ENCODE data around the gene ATP2B1.

Gene ATP2B1

GRCh38 chr12:89676930-89677329, 31.7 kb downstream of the ATP2B1 start:
- no peak for DNase-seq (ENCODE audit: low read depth)
- H3K4me3 ChIP-seq (ENCODE audit: control insufficient read depth, low read depth, low read length): no peak overlapping the region
- TF ChIP-seq CTCF (IDR thresholded peaks at IDR 0.05; ENCODE audit: control insufficient read depth, insufficient read depth, low read depth, low read length, missing control alignments): no peak

DNA sequence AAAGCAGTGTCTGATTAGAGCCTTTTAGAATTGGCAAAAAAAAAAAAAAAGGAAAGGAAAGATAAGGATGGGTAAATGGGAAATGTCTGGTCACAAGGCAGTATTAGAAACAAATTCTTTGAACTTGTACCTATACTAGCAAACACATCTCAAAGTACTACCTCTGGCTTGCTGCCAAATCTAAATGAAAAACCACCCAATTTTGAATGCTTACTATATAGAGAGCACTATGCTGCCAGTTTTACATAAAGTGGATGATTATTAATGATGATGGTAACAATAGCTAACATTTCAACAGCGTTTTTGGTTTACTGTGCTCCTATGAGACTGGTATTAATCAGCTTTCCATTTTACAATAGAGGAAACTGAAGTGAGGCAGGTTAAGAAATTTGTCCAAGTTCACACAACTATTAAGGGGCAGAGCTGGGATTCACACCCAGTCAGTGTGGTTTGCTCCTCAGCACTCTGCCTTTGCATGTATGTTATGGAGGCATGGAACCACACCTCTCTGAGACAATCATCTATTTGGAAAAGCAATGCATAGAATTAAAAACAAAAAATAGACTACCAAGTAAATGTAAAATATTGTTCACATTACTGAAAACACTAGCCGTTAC, 34.2 kb downstream of the ATP2B1 start:
- TF ChIP-seq CTCF (IDR thresholded peaks at IDR 0.05; ENCODE audit: control insufficient read depth, insufficient read depth, low read depth, low read length, missing control alignments): no peak
- no peak overlapping the region for H3K4me3 ChIP-seq (ENCODE audit: control insufficient read depth, low read depth, low read length)
- DNase-seq (ENCODE audit: low read depth): no peak

- H3K4me3 ChIP-seq (ENCODE audit: control insufficient read depth, low read depth, low read length): no peak overlapping the region
- TF ChIP-seq CTCF (IDR thresholded peaks at IDR 0.05; ENCODE audit: control insufficient read depth, insufficient read depth, low read depth, low read length, missing control alignments): no peak
- DNase-seq (ENCODE audit: low read depth): no peak
These were observed 35.0 kb downstream of the ATP2B1 start for GRCh38 chr12:89673603-89674002.

- no peak overlapping the region for H3K4me3 ChIP-seq (ENCODE audit: control insufficient read depth, low read depth, low read length)
- DNase-seq (ENCODE audit: low read depth): no peak
- no peak for TF ChIP-seq CTCF (IDR thresholded peaks at IDR 0.05; ENCODE audit: control insufficient read depth, insufficient read depth, low read depth, low read length, missing control alignments)
These were observed 36.1 kb downstream of the ATP2B1 start for GRCh38 chr12:89672589-89672979.

DNA sequence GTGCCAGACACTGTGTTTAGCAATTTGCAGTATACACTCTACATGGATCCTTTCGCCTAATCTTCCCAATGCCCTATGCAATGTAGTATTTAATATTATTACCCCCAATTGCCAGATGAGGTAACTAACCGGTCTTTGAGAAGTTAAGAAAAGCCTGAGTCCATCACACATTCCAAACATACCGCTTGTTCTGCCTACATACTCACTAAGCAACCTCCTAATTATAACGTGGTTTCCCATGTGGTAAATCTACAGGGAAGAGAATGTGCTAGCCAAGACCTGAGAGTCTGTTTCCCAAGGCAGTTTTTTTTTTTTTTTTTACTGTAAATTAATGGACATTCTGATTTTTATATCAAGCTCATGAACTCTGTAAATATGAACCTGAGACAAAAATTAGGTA, 37.2 kb downstream of the ATP2B1 start:
- no peak for TF ChIP-seq CTCF (IDR thresholded peaks at IDR 0.05; ENCODE audit: control insufficient read depth, insufficient read depth, low read depth, low read length, missing control alignments)
- no peak overlapping the region for H3K4me3 ChIP-seq (ENCODE audit: control insufficient read depth, low read depth, low read length)
- peak; percentile 48 for DNase-seq (ENCODE audit: low read depth)

DNA sequence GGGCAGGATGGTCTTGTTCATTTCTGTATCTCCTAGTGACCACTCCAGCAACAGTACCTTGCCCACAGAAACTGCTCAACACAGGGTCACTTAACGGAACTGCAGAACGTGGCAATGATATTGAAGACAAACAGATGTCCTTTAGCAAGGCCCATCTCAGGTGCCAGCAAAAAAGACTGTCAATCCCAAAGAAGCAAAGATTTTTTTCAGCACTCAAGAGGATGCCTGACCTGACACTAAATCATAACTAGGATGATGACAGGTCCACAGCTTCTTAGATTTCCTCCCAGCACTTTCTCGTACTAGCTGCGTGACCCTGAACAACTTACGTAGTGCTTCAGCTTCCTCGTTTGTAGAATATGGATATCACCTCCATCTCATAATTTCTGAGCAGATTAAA, 39.4 kb downstream of the ATP2B1 start:
- no peak for TF ChIP-seq CTCF (IDR thresholded peaks at IDR 0.05; ENCODE audit: control insufficient read depth, insufficient read depth, low read depth, low read length, missing control alignments)
- no peak overlapping the region for H3K4me3 ChIP-seq (ENCODE audit: control insufficient read depth, low read depth, low read length)

DNA sequence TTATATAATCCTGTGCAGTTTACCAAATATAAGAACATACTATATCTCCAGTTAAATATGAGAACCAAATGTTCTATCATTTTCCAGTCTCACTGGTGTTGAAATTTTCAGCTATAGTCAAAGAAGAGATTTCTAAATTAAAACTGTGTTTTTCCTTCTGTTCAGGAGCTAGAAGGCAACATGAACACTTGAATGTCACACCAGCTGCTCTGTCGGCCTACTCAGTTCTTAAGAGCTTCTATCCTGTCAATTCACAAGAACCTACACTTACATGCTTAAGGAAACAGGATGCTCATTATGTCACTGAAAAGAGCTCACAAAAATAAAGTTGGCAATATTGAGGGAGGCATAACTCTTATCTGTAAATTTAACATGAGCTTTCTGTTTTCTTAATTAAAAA, 43.1 kb downstream of the ATP2B1 start:
- TF ChIP-seq CTCF (IDR thresholded peaks at IDR 0.05; ENCODE audit: control insufficient read depth, insufficient read depth, low read depth, low read length, missing control alignments): no peak
- no peak for DNase-seq (ENCODE audit: low read depth)

More for the DNA sequence above, 39.4 kb downstream of the ATP2B1 start:
- no peak for DNase-seq (ENCODE audit: low read depth)

More for the DNA sequence above, 43.1 kb downstream of the ATP2B1 start:
- H3K4me3 ChIP-seq (ENCODE audit: control insufficient read depth, low read depth, low read length): no peak overlapping the region
